BLaER1 (cell line): ENCODE data around the gene NAALADL2.
A peak's percentile ranks its signal among the peaks of the same experiment; 100 is the strongest.

ENCODE experiments used
- H3K27ac ChIP-seq: shearing (Covaris generic); formaldehyde crosslinking; 2 replicates; pipeline ENCODE4 v1.8.1; 2022
- H3K27me3 ChIP-seq: shearing (Covaris generic); formaldehyde crosslinking; 2 replicates; pipeline ENCODE4 v1.8.1; 2022
- H3K36me3 ChIP-seq: shearing (Covaris generic); formaldehyde crosslinking; 2 replicates; pipeline ENCODE4 v1.8.1; 2022
- H3K4me1 ChIP-seq: shearing (Covaris generic); formaldehyde crosslinking; 2 replicates; pipeline ENCODE4 v1.8.1; 2022
- H3K4me2 ChIP-seq: shearing (Covaris generic); formaldehyde crosslinking; 2 replicates; pipeline ENCODE4 v1.8.1; 2022
- H3K4me3 ChIP-seq: shearing (Covaris generic); formaldehyde crosslinking; 2 replicates; pipeline ENCODE4 v1.8.1; 2022
- H3K9ac ChIP-seq: shearing (Covaris generic); formaldehyde crosslinking; 2 replicates; pipeline ENCODE4 v1.8.1; 2022
- H3K9me3 ChIP-seq: shearing (Covaris generic); formaldehyde crosslinking; 2 replicates; pipeline ENCODE4 v1.8.1; 2022
- H4K20me1 ChIP-seq: shearing (Covaris generic); formaldehyde crosslinking; 2 replicates; pipeline ENCODE4 v1.8.1; 2022
- Cebpa-rat ChIP-seq: shearing (Covaris generic); IDR thresholded peaks from 2 replicates; pipeline ENCODE4 v1.8.1; 2022

The NAALADL2 gene

DNA sequence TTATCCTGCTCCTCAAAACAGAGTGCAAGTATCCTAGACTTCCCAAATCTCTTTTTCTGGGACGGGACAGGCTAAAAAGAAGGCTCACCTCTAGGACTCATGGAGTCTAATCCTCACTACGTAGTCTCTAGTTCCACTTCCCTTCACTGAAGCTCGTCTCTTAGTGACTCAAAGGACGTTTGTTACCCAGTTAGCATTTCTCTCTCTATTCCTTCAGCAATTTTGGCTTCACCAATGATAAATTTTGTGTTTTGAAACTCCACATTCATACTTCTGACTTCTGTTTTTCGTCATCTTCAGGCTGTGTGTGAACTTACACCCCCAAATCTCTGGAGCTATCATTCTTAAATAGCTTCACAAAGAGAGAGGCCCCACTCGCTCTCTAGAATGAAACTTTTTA, 627.1 kb downstream of the NAALADL2 start:
- Histone ChIP-seq H3K9me3 (no peaks in the 10 kb centered on the region), H3K36me3 (0 out of 2 replicates have a peak, but pooled peaks cover 3% of the 10 kb centered on the region), H3K4me2 (peak overlapping the region; percentile 85), H3K9ac (peak overlapping the region; percentile 94), H3K27me3 (no peaks in the 10 kb centered on the region), H3K27ac (peak overlapping the region; percentile 92), H3K4me1 (peaks cover 76% of the 10 kb centered on the region), H3K4me3 (peak overlapping the region; percentile 71), H4K20me1 (no peaks in the 10 kb centered on the region)
- TF ChIP-seq Cebpa-rat, result no peak; the same call in 1 of the 2 replicates

DNA sequence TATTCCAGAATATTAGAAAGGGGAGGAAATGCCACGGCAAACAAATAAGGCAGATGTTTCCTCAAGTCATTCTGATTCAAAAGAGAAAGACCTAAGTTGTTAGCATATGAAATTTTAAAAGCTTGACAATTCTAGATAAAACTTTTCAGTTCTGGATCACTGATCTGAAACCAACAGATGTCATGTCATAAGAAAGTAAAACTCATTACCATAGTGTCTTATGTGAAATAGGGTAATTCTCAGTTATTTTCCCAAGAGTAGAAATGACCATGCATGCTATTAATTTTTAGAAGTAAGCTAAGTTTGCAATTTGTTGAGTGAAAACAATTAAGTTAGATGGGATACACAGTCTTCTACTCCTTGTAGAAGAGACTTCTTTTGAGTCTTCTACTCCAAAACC, 630.3 kb downstream of the NAALADL2 start:
- Histone ChIP-seq H3K4me3 (0 out of 2 replicates have a peak overlapping the region, but pooled peaks have one; percentile 8), H3K36me3 (no peaks in the 10 kb centered on the region), H4K20me1 (no peaks in the 10 kb centered on the region), H3K4me2 (peak overlapping the region; percentile 85), H3K9me3 (no peaks in the 10 kb centered on the region), H3K9ac (peak overlapping the region; percentile 81), H3K27me3 (no peaks in the 10 kb centered on the region), H3K4me1 (peaks cover 83% of the 10 kb centered on the region), H3K27ac (peak overlapping the region; percentile 92)
- no peak for TF ChIP-seq Cebpa-rat

DNA sequence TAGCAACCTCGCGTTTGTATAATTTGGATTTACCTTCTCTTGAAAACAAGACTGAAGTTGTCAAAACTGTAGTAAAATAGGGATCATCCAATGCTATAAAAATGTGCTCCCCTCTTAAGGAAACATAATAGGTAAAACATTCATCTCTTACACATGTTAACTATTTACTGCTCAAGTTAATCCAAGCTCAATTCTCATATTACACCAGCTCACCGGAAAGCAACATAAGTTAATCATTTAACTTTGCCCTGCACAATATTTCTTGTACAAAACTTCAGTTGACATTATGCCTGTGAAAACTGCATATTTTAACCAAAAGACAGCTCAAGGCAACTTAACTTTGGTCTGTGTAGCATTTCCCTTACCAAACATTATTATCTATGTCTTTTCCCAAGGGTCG, 634.2 kb downstream of the NAALADL2 start:
- Histone ChIP-seq H3K4me3 (0 out of 2 replicates have a peak overlapping the region, but pooled peaks have one; percentile 4), H3K27me3 (no peaks in the 10 kb centered on the region), H3K9ac (peak overlapping the region; percentile 33), H3K36me3 (no peaks in the 10 kb centered on the region; the same call in 1 of the 2 replicates), H4K20me1 (no peaks in the 10 kb centered on the region), H3K4me1 (peaks cover 80% of the 10 kb centered on the region), H3K27ac (peak overlapping the region; percentile 92), H3K9me3 (peaks cover 15% of the 10 kb centered on the region), H3K4me2 (peak overlapping the region; percentile 67)
- no peak for TF ChIP-seq Cebpa-rat

DNA sequence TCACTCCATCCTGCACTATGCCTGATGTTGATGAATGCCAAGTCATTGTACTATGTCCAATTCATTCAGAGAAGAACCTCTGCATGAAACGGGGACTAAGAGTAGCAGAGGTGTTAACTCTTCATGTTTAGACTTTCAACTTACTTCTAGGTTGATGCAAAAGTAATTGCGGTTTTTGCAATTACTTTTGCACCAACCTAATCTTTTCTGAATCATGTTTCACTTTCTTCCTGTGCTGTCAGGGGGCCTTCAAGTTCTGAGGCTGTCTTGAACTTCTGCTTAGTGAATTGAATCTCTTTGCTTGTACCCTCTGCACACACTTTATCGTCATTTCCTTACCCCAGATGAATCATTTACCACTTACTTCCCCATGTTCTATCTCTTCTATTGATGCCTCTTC, 636.2 kb downstream of the NAALADL2 start:
- Histone ChIP-seq H3K27ac (peak overlapping the region; percentile 63; the same call in 1 of the 2 replicates), H3K9me3 (peaks cover 19% of the 10 kb centered on the region), H3K4me2 (peak overlapping the region; percentile 19), H3K4me3 (no peak overlapping the region), H3K36me3 (no peaks in the 10 kb centered on the region; the same call in 1 of the 2 replicates), H4K20me1 (no peaks in the 10 kb centered on the region), H3K9ac (no peak overlapping the region), H3K4me1 (peaks cover 63% of the 10 kb centered on the region), H3K27me3 (no peaks in the 10 kb centered on the region)
- TF ChIP-seq Cebpa-rat, result no peak

DNA sequence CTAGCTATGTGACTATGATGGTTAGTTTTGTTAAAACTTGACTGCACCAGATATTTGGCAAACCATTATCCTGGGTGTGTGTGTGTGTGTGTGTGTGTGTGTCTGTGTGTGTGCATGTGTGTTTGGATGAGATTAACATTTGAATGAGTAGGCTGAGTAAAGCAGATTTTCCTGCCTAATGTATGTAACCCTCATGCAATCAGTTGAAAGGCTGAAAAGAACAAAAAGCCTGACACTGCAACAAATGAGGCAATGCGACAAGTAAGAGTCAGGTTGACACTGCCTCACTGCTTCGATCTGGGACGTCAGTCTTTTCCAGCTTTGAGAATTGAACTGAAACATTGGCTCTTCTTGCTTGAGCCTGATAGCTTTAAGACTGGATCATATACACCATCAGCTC, 643.0 kb downstream of the NAALADL2 start:
- Histone ChIP-seq H3K27ac (no peak overlapping the region), H3K36me3 (peaks cover 4% of the 10 kb centered on the region; the same call in 1 of the 2 replicates), H4K20me1 (no peaks in the 10 kb centered on the region), H3K4me3 (no peak overlapping the region), H3K4me2 (no peak overlapping the region), H3K4me1 (peaks cover 14% of the 10 kb centered on the region), H3K9me3 (peaks cover 56% of the 10 kb centered on the region), H3K9ac (no peak overlapping the region), H3K27me3 (no peaks in the 10 kb centered on the region)
- TF ChIP-seq Cebpa-rat, result no peak

DNA sequence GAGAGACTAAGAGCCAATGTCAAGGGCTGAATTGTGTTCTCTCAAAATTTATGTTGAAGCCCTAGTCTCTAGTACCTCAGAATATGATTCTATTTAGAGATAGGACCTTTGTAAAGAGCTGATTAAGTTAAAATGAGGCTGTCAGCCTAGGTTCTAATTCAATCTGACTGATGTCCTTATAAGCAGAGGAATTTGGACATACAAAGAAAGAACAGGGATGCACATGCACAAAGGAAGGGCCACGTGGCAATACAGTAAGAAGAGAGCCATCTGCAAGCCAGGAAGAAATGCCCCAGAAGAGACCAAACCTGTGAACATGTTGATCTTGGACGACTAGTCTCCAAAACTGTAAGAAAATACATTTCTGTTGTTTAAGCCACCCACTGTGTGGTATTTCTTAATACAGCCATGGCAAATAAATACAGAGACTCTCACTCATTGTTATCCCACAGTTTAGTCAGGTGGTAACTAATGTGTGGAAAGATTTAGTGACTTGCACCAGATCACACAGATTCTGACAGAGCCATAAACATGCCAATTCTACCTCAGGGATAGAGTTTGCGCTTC, 652.2 kb downstream of the NAALADL2 start:
- Histone ChIP-seq H3K4me1 (peaks cover 11% of the 10 kb centered on the region), H3K9ac (no peak overlapping the region), H3K36me3 (peaks cover 4% of the 10 kb centered on the region; the same call in 1 of the 2 replicates), H3K27me3 (no peaks in the 10 kb centered on the region), H3K4me2 (no peak overlapping the region), H3K9me3 (peaks cover 56% of the 10 kb centered on the region), H3K4me3 (no peak overlapping the region), H3K27ac (no peak overlapping the region), H4K20me1 (no peaks in the 10 kb centered on the region)
- no peak for TF ChIP-seq Cebpa-rat

DNA sequence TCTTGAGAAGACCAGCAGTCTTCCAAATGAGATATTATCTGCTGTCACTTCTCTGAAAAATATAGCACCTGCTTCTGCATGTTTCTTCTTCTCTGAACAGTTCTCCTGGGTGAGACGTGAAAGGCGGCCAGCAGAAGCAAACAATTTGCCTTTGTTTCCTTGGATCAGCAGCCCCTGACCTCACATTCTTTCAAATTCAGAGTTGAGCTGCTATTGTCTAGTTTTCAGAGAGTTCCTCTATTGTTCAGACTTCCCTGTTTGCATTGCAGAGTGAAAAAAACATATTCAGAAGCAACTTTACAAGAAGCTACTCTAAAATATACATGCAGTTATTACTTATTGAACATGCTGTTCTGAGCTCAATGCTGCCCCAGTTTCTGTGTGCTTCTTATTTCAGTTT, 653.6 kb downstream of the NAALADL2 start:
- Histone ChIP-seq H3K9ac (no peak overlapping the region), H3K4me1 (no peaks in the 10 kb centered on the region), H3K4me3 (no peak overlapping the region), H3K4me2 (no peak overlapping the region), H3K36me3 (peaks cover 4% of the 10 kb centered on the region; the same call in 1 of the 2 replicates), H3K27ac (no peak overlapping the region), H4K20me1 (no peaks in the 10 kb centered on the region), H3K9me3 (peaks cover 52% of the 10 kb centered on the region), H3K27me3 (no peaks in the 10 kb centered on the region)
- no peak for TF ChIP-seq Cebpa-rat

DNA sequence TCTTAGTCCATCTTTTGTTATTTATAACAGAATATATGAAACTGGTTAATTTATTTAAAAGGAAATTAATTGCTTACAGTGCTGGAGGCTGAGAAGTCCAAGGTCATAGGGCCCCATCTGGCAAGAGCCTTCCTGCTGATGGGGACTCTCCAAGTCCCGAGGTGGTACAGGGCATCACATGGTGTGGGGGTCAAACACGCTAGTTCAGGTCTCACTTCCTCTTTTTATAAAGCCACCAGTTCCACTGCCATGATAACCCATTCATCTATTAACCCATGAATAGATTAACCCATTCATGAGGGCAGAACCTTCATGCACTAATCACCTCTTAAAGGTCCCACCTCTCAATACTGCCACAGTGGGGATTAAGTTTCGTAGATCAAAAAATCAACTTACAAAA, 659.3 kb downstream of the NAALADL2 start:
- TF ChIP-seq Cebpa-rat, result no peak

DNA sequence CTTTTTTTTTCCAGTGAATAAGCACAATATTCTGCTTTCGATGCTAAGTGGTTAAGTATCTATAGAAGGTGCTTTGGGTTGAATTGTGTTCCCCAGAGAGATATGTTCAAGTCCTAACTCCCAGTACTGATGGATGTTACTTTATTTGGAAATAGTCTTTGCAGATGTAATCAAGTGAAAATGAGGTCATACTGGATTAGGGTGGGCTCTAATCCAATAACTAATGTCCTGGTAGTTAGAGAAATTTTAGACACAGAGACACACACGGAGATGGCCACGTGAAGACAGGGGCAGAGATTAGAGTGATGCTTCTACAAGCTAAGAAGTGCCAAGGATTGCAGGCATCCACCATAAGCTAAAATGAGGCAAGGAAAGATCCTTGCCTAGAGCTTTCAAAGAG, 662.3 kb downstream of the NAALADL2 start:
- Histone ChIP-seq H3K27ac (no peak overlapping the region), H3K4me1 (peaks cover 13% of the 10 kb centered on the region; the same call in 1 of the 2 replicates), H3K27me3 (no peaks in the 10 kb centered on the region), H3K9ac (no peak overlapping the region), H3K4me2 (no peak overlapping the region), H3K9me3 (peaks cover 49% of the 10 kb centered on the region), H3K4me3 (no peak overlapping the region), H4K20me1 (no peaks in the 10 kb centered on the region), H3K36me3 (no peaks in the 10 kb centered on the region)
- no peak for TF ChIP-seq Cebpa-rat

More for the DNA sequence above, 659.3 kb downstream of the NAALADL2 start:
- Histone ChIP-seq H3K4me2 (no peak overlapping the region), H4K20me1 (no peaks in the 10 kb centered on the region), H3K9me3 (peaks cover 48% of the 10 kb centered on the region), H3K27me3 (no peaks in the 10 kb centered on the region), H3K4me3 (no peak overlapping the region), H3K27ac (no peak overlapping the region), H3K36me3 (no peaks in the 10 kb centered on the region), H3K9ac (no peak overlapping the region), H3K4me1 (peaks cover 13% of the 10 kb centered on the region; the same call in 1 of the 2 replicates)

DNA sequence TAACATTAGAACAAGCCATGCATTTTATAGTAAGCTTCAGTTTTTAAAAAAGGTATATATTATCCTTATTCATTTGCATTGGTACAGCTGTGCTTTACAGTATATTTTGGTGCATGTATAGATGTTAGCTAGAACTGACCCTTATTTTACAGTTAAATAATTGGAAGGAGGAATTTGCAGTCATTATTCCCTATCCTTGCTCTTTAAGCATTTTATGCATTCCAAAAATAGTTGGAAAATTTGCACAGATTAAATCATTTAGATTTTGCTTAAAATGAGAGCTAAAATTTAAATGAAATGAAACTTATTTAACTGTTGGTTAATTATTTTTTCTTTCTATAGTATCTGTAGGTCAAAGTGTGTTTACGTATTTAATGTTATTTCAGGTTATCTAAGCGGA, 667.1 kb downstream of the NAALADL2 start:
- peak overlapping the region; percentile 35; the same call in 1 of the 2 replicates for H3K27ac ChIP-seq
- H3K9me3 ChIP-seq, result peaks cover 48% of the 10 kb centered on the region
- H3K27me3 ChIP-seq, result no peaks in the 10 kb centered on the region
- H3K36me3 ChIP-seq, result no peaks in the 10 kb centered on the region
- H3K4me1 ChIP-seq, result peaks cover 5% of the 10 kb centered on the region; the same call in 1 of the 2 replicates
- peak overlapping the region; percentile 26 for H3K4me2 ChIP-seq
- no peaks in the 10 kb centered on the region for H4K20me1 ChIP-seq
- no peak for TF ChIP-seq Cebpa-rat
- no peak overlapping the region; the same call in 1 of the 2 replicates for H3K9ac ChIP-seq
- 0 out of 2 replicates have a peak overlapping the region, but pooled peaks have one; percentile 42 for H3K4me3 ChIP-seq
